HPDE6-E6E7 (cell line): ENCODE results near the gene APBA1.

Source experiments
- DNase-seq: peaks from one replicate; pipeline ENCODE4 v3.0.0; 2011; ENCODE audit warnings: missing footprints; ENCODE audit errors: extremely low spot score

Gene APBA1

GRCh38 chr9:69579032-69579758 is 93.0 kb downstream of the APBA1 start:
- no peak for DNase-seq

- DNase-seq: no peak
These were observed 94.1 kb downstream of the APBA1 start for GRCh38 chr9:69578026-69578425.

GRCh38 chr9:69577123-69577522 is 95.0 kb downstream of the APBA1 start:
- no peak for DNase-seq

- no peak for DNase-seq
These were observed 98.1 kb downstream of the APBA1 start for GRCh38 chr9:69574057-69574456.

- no peak for DNase-seq
These were observed 98.5 kb downstream of the APBA1 start for GRCh38 chr9:69573651-69574050.

- no peak for DNase-seq
These were observed 99.6 kb downstream of the APBA1 start for GRCh38 chr9:69572611-69573010.

GRCh38 chr9:69571032-69571431 is 101.1 kb downstream of the APBA1 start:
- DNase-seq: no peak

- DNase-seq: no peak
These were observed 102.3 kb downstream of the APBA1 start for GRCh38 chr9:69569738-69570451.

GRCh38 chr9:69564557-69564956 is 107.6 kb downstream of the APBA1 start:
- no peak for DNase-seq

- DNase-seq: no peak
These were observed 113.0 kb downstream of the APBA1 start for GRCh38 chr9:69559126-69559525.

GRCh38 chr9:69556707-69557106 is 115.5 kb downstream of the APBA1 start:
- no peak for DNase-seq

GRCh38 chr9:69555802-69556201 is 116.4 kb downstream of the APBA1 start:
- no peak for DNase-seq

- no peak for DNase-seq
These were observed 117.2 kb downstream of the APBA1 start for GRCh38 chr9:69554945-69555344.

- peak; percentile 34 for DNase-seq
These were observed 122.6 kb downstream of the APBA1 start for GRCh38 chr9:69549310-69550202.

GRCh38 chr9:69548681-69549080 is 123.5 kb downstream of the APBA1 start:
- DNase-seq: no peak

- no peak for DNase-seq
These were observed 125.9 kb downstream of the APBA1 start for GRCh38 chr9:69546265-69546664.

GRCh38 chr9:69542942-69543704 is 129.0 kb downstream of the APBA1 start:
- no peak for DNase-seq

- DNase-seq: no peak
These were observed 130.1 kb downstream of the APBA1 start for GRCh38 chr9:69542058-69542457.

- no peak for DNase-seq
These were observed 136.3 kb downstream of the APBA1 start for GRCh38 chr9:69535911-69536310.

GRCh38 chr9:69535286-69535832 is 136.8 kb downstream of the APBA1 start:
- DNase-seq: no peak

GRCh38 chr9:69532396-69532795 is 139.8 kb downstream of the APBA1 start:
- DNase-seq: no peak
